Activated CD4-positive, alpha-beta T cell treated with anti-CD3 and anti-CD28 coated beads, Interleukin-2, Interleukin-4, amounts not matched to agents 100 ng/mL and 50 ng/mL, durations not matched to agents 16 hours and 8 hours (primary cell): ENCODE measurements around the gene LRP5.
"Not testable (repeated sequence)": the region's sequence is repeated elsewhere in the genome, so short reads cannot be mapped to it uniquely, and the experiment has no call there.

ENCODE experiments used
- DNase-seq: peaks from one replicate; pipeline ENCODE4 v3.0.0-alpha.2; 2020; ENCODE audit warnings: low spot score

Gene LRP5

GRCh38 chr11:68423481-68423880 lies 111.1 kb downstream of the LRP5 start:
- no peak for DNase-seq

- DNase-seq, result no peak
These were observed 111.8 kb downstream of the LRP5 start for GRCh38 chr11:68424101-68424632.

- no peak for DNase-seq
These were observed 112.8 kb downstream of the LRP5 start for GRCh38 chr11:68424981-68425865.

GRCh38 chr11:68425866-68426380 lies 113.5 kb downstream of the LRP5 start:
- no peak for DNase-seq

- no peak for DNase-seq
These were observed 117.3 kb downstream of the LRP5 start for GRCh38 chr11:68429661-68430060.

GRCh38 chr11:68430384-68430783 lies 118.0 kb downstream of the LRP5 start:
- no peak for DNase-seq

- DNase-seq, result no peak
These were observed 118.4 kb downstream of the LRP5 start for GRCh38 chr11:68430801-68431200.

GRCh38 chr11:68431984-68432645 lies 119.7 kb downstream of the LRP5 start:
- no peak for DNase-seq

- no peak for DNase-seq
These were observed 120.5 kb downstream of the LRP5 start for GRCh38 chr11:68432874-68433273.

- no peak for DNase-seq
These were observed 121.2 kb downstream of the LRP5 start for GRCh38 chr11:68433541-68433940.

GRCh38 chr11:68434159-68434558 lies 121.8 kb downstream of the LRP5 start:
- DNase-seq, result not testable (repeated sequence)

- no peak for DNase-seq
These were observed 123.9 kb downstream of the LRP5 start for GRCh38 chr11:68436162-68436888.

- no peak for DNase-seq
These were observed 124.9 kb downstream of the LRP5 start for GRCh38 chr11:68436985-68437926.

GRCh38 chr11:68437927-68438657 lies 125.7 kb downstream of the LRP5 start:
- no peak for DNase-seq

GRCh38 chr11:68438658-68439259 lies 126.4 kb downstream of the LRP5 start:
- DNase-seq, result no peak

GRCh38 chr11:68439355-68440065 lies 127.1 kb downstream of the LRP5 start:
- DNase-seq, result no peak

- no peak for DNase-seq
These were observed 127.8 kb downstream of the LRP5 start for GRCh38 chr11:68440224-68440623.

- no peak for DNase-seq
These were observed 129.3 kb downstream of the LRP5 start for GRCh38 chr11:68441466-68442230.

- no peak for DNase-seq
These were observed 130.0 kb downstream of the LRP5 start for GRCh38 chr11:68442433-68442832.
